Stimulated activated CD8-positive, alpha-beta memory T cell treated with anti-CD3 and anti-CD28 coated beads, Interleukin-4, amount 100 ng/mL, for 48 hours (primary cell): Measurements from ENCODE around the gene SLC22A31.

Experiments used
- DNase-seq: peaks from one replicate; pipeline ENCODE4 v3.0.0-alpha.2; 2020

SLC22A31 gene

GRCh38 chr16:89216315-89217137 is 16.2 kb upstream of the SLC22A31 start:
- peak; percentile 86 for DNase-seq

- no peak for DNase-seq
Measured at GRCh38 chr16:89210904-89211515, 10.7 kb upstream of the SLC22A31 start.

- DNase-seq, result no peak
Measured at GRCh38 chr16:89210165-89210903, 10.0 kb upstream of the SLC22A31 start.

- no peak for DNase-seq
Measured at GRCh38 chr16:89209522-89210044, 9.2 kb upstream of the SLC22A31 start.

GRCh38 chr16:89207993-89208392 is 7.7 kb upstream of the SLC22A31 start:
- no peak for DNase-seq

GRCh38 chr16:89202422-89203215 is 2.3 kb upstream of the SLC22A31 start:
- DNase-seq, result no peak

- DNase-seq, result peak; percentile 90
Measured at GRCh38 chr16:89201439-89202377, 1.4 kb upstream of the SLC22A31 start.

GRCh38 chr16:89200850-89201411 is 594 bp upstream of the SLC22A31 start:
- DNase-seq, result no peak

- DNase-seq, result no peak
Measured at GRCh38 chr16:89199241-89200123, 855 bp downstream of the SLC22A31 start.

GRCh38 chr16:89198417-89199240 is 1.7 kb downstream of the SLC22A31 start:
- DNase-seq, result no peak

GRCh38 chr16:89197633-89198416 is 2.5 kb downstream of the SLC22A31 start:
- DNase-seq, result no peak

- DNase-seq, result no peak
Measured at GRCh38 chr16:89197033-89197632, 3.2 kb downstream of the SLC22A31 start.

- no peak for DNase-seq
Measured at GRCh38 chr16:89195521-89196171, 4.7 kb downstream of the SLC22A31 start.

- DNase-seq, result no peak
Measured at GRCh38 chr16:89194340-89195311, 5.7 kb downstream of the SLC22A31 start.

- no peak for DNase-seq
Measured at GRCh38 chr16:89193576-89194293, 6.6 kb downstream of the SLC22A31 start.
